ENCODE data around the gene NOP53.
"Not testable (repeated sequence)": the region's sequence is repeated elsewhere in the genome, so short reads cannot be mapped to it uniquely, and the experiment has no call there.

NOP53 gene

DNA sequence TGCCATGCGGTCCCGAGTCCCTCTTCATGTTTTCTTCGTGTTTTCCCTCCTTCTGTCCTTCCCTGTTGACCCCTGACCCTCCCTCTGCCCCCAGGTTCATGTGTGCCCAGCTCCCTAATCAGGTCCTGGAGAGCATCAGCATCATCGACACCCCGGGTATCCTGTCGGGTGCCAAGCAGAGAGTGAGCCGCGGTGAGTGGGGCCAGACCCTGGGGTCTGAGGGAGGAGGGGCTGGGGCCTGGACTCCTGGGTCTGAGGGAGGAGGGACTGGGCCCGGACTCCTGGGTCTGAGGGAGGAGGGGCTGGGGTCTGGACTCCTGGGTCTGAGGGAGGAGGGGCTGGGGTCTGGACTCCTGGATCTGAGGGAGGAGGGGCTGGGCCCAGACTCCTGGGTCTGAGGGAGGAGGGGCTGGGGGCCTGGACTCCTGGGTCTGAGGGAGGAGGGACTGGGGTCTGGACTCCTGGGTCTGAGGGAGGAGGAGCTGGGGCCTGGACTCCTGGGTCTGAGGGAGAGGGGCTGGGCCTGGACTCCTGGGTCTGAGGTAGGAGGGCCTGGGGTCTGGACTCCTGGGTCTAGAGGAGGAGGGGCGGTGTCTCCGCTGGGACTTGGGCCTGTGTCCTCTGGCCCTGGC, 26.8 kb upstream of the NOP53 start:
- DNase-seq (ENCODE audit: low read depth in 2 of 2) = not testable (repeated sequence)

DNA sequence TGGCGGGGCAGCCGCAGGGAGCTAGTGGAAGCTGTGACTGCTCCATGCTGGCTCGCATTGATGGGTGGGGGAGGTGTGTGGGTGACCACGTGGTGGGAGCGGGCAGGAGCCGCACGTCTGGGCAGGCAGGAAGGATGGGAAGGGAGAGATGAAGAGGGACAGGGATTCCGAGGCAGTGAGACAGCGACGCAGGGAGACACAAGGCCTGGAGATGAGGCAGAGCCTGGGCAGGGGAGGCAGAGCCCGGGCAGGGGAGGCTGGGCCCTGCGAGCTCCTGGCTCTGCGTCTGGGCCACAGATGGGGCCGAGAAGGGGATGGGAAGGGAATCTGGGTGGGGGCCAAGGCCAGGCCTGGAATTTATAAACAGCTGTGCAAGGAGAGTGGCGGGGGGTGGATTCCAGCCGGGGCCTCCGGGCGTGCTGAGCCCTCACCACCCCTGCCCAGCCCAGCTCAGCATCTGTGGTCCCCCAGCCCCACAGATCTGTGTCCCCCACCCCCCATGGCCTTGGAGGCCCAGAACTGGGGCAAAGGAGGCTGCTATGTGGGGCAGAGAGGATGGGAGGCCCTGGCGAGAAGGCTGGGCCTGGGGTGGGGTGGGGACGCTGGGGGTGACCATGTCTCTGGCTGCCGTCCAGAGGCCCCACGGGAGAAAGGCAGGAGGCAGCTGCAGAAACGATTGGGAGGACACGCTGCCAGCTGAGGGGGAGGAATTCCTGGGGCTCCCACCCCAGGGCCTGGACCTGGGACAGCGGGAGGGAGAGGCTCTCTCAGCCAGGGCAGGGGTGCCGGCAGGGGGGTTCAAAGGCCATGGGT, 26.1 kb upstream of the NOP53 start:
- DNase-seq (ENCODE audit: low read depth in 2 of 2) = peak; percentile 98 to 99

DNA sequence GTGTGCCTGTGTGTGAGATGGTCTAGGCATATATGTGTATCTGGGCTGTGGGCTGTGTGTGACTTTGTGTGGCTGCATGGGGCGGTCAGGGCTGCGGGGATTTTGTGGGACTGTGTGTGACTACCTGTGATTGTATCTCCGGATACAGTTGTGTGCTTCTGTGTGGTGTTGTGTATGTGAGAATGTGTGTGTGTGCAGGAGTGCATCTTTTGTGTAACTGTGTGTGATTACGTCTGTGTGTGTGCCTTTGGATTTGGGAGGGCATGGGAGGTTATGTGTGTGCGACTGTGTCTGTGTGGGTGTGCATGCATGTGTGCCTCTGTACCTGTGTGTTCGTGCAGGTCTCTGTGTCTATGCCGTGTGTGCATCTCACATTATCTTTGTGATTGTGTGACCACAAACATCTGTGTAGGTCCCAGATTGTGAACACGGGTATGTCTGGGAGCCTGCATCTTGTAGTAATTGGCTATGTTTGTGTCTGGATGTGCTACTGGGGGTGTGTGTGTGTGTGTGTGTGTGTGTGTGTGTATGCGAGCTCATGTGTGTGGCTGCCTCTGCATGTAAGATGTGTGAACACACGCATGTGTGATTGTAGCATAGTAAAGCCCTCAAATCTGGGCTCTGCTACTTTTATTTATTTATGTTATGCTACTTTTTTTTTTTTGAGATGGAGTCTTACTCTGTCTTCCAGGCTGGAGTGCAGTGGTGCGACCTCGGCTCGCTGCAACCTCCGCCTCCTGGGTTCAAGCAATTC, 24.5 kb upstream of the NOP53 start:
- no peak for DNase-seq (ENCODE audit: low read depth in 2 of 2)

DNA sequence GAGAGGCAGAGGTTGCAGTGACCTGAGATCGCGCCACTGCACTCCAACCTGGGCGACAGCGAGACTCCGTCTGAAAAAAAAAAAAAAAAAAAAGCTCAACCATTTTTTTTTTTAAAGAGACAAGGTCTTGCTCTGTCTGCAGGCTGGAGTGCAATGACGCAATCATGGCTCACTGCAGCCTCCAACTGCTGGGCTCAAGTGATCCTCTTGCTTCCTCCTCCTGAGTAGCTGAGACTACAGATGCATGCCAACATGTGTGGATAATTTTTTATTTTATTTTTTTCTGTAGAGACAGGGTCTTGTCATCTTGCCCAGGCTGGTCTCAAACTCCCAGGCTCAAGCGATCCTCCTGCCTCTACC, 21.8 kb upstream of the NOP53 start:
- peak; percentile 65 to 70 for DNase-seq (ENCODE audit: low read depth in 2 of 2)

DNA sequence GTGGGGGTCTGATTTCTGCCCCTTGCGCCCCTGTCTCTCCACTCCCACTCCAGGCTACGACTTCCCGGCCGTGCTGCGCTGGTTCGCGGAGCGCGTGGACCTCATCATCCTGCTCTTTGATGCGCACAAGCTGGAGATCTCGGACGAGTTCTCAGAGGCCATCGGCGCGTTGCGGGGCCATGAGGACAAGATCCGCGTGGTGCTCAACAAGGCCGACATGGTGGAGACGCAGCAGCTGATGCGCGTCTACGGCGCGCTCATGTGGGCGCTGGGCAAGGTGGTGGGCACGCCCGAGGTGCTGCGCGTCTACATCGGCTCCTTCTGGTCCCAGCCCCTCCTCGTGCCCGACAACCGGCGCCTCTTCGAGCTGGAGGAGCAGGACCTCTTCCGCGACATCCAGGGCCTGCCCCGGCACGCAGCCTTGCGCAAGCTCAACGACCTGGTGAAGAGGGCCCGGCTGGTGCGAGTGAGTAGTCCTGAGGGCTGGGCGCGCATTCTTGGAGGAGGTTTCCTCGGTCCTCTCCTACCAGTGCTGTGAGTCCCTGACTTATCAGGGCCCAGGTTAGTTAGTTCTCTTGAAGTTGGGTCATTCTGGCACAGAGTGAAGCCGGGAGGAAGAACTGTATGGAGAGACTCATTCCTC, 19.5 kb upstream of the NOP53 start:
- DNase-seq (ENCODE audit: low read depth in 2 of 2) = no peak

DNA sequence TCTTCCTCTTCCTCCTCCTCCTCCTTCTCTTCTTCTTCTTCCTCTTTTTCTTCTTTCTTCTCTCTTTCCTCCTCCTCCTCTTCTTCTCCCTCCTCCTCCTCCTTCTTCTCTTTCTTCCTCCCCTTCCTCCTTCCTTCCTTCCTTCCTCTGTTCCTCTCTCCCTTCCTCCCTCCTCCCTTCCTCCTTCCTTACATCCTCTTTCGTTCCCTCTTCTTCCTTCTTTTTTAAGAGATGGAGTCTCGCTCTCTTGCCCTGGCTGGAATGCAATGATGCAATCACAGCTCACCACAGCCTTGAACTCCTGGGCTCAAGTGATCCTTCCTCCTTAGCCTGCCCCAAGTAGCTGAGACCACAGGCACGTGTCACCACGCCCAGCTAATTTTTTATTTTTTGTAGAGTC, 18.9 kb upstream of the NOP53 start:
- no peak for DNase-seq (ENCODE audit: low read depth in 2 of 2)

DNA sequence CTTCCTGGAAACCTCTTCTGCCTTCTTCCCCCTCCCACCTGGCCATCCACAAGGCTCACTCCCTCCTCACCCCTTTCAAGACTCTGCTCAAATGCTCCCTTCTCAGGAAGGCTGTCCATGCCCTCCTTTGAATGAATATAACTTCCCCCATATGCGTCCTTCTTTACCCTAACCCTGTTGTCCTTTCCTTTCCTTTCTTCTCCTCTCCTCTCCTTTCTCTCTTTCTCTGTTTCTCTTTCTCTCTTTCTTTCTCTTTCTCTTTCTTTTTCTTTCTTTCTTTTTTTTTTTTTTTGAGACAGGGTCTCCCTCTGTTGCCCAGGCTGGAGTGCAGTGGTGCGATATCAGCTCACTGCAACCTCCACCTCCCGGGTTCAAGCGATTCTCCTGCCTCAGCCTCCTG, 17.1 kb upstream of the NOP53 start:
- not testable (repeated sequence) for DNase-seq (ENCODE audit: low read depth in 2 of 2)

DNA sequence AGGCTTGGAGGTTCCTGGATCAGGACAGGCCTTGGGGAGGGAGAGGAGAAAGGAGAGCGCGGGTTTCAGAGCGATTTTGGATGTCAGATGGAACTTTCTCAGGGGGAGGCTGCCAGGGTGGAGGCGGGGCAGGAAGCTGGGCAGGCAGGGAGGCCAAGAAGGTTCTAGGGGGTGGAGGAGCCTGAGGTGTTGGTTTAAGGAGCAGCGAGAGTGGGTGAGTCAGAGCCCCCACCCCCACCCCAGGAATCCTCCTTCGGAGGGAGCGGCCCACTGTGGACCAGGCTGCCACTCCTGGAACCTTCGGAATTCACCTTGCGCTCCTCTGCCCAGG, 15.9 kb upstream of the NOP53 start:
- DNase-seq (ENCODE audit: low read depth in 2 of 2) = peak in 1 of 2 experiments; percentile 45

DNA sequence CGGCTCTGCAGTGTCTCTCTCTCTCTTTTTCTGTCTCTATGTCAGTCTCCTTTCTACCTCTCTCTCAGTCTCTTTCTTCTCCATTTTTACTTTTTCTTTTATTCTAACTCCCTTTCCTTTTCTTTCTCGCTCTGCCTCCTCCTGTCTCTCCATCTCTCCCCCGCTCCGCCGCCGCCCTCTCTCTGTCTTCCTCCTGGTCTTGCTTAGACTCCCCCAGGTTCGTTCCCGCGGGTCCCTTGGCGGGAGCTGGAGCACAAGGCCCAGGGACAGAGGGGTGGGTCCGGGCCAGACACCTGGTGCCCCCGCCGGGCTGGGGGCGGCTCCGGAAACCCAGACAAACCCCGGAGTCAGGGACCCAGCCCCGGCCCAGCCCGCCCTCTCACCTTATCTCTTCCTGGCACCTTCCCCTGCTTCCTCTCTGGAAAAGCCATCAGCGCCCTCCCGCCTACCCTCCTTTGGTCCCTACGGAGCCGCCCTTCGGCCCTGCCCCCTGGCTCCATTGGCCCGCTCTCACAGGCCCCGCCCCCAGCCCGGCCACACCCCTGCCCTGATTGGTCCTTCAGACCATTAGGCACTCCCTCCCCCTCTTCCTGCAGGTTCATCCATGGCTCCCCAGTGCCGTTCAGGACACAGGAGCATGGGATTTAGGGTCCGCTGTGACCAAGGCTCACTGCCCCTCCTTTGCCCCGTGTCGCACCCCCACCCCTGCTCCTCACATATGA, 15.4 kb upstream of the NOP53 start:
- no peak for DNase-seq (ENCODE audit: low read depth in 2 of 2)

DNA sequence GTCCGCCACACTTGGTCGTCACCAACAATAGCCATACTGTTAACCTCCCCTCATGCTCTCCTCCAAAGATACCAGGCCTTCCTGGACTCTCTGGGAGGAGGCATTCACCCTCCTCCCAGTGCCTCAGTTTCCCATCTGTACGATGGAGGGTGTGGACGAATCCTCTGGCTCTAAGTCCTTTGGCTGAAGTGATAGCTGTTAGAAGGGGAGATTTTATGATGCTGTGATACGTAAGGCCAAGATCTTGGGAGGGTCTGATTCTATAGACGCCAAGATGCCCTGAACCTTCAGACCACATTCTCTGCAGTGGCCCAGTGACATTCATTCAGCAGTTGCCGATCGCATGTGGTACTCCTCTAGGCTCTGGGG, 14.8 kb upstream of the NOP53 start:
- no peak for DNase-seq (ENCODE audit: low read depth in 2 of 2)

DNA sequence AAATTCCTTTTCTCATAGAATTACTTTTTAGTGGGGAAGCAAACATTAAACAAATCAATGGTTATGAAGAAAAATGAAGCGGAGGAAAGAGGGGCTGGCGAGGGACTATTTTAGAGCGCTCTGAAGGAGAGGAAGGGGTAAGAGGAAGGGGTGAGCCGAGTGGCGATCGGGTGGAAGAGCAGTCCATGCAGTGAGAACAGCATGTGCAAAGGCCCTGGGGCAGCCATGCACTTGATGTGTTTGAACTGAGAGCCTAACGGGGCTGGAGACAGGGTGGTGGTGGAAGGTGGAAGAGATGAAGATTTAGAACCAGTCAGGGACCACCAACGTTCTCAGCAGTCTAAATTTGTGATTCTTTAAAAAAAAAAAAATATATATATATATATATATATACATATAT, 14.4 kb upstream of the NOP53 start:
- no peak for DNase-seq (ENCODE audit: low read depth in 2 of 2)

DNA sequence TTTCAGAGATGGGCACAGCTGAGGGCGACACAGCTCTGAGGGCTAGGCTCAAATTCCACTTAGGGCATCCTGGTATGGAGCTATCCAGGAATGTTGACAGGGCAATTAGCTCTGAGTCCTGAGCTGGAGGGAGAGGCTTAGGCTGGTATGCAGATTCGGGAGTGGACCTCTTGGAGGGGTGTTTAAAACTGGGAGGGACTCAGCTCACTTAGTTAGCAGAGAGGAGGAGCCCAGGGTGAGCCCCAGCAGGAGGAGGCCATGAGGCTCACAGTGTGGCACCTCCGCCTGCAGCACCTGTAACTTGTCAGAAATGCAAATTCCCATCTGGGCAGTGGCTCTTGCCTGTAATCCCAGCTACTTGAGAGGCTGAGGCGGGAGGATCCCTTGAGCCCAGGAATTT, 10.2 kb upstream of the NOP53 start:
- no peak for DNase-seq (ENCODE audit: low read depth in 2 of 2)

DNA sequence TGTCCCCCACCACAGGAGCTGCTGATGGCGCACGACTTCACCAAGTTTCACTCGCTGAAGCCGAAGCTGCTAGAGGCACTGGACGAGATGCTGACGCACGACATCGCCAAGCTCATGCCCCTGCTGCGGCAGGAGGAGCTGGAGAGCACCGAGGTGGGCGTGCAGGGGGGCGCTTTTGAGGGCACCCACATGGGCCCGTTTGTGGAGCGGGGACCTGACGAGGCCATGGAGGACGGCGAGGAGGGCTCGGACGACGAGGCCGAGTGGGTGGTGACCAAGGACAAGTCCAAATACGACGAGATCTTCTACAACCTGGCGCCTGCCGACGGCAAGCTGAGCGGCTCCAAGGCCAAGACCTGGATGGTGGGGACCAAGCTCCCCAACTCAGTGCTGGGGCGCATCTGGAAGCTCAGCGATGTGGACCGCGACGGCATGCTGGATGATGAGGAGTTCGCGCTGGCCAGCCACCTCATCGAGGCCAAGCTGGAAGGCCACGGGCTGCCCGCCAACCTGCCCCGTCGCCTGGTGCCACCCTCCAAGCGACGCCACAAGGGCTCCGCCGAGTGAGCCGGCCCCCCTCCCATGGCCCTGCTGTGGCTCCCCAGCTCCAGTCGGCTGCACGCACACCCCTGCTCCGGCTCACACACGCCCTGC, 4.4 kb upstream of the NOP53 start:
- no peak for DNase-seq (ENCODE audit: low read depth in 2 of 2)

DNA sequence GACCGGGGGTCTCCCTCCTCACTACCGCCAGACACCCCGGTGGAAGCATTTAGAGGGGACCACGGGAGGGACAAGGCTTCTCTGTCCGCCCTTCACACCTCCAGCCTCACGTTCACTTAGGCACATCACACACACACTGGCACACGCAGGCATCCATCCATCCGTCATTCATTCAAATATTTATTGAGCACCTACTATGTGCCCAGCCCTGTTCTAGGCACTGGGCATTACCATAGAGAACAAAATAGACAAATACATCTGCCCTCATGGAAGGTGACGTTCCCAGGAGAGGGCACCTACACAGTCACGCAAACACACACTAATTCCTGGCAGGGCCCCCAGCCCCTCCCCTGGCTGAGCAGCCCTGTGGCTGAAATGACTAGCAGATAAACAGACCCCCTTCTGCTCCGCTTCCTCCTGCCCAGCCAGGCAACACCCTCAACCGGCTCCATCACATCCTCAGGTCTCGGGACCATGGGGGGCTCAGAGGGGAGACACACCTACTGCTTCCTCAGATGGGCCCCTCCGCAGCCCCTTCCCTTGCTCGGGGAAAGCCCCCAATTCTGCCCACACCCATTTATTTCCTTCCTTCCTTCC, 3.7 kb upstream of the NOP53 start:
- no peak for DNase-seq (ENCODE audit: low read depth in 2 of 2)

DNA sequence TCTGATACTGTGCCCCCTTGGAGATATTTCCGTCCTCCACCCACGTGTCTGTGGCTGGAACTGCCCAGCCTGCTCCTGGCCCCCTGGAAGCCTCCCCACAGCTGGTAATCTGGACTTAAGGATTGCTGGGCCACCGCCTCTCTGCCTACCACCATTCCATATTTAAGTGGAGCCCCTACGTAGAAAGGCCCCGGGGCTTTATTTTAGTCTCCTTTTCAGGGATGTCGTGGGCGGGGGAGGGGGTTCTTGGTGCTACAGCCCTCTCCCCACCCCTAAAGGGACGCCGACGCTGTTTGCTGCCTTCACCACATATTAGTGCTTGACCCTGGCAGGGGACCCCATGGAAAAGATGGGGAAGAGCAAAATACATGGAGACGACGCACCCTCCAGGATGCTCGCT, 2.7 kb upstream of the NOP53 start:
- DNase-seq (ENCODE audit: low read depth in 2 of 2) = no peak

DNA sequence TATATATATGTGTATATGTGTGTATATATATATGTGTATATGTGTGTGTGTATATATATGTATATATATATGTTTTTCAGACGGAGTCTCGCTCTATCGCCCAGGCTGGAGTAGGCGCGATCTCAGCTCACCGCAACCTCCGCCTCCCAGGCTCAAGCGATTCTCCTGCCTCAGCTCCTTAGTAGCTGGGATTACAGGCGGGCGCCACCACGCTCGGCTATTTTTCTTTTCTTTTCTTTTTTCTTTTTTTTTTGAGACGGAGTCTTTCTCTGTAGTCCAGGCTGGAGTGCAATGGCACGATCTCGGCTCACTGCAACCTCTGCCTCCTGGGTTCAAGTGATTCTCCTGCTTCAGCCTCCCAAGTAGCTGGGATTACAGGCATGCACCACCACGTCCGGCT, 783 bp downstream of the NOP53 start:
- DNase-seq (ENCODE audit: low read depth in 2 of 2) = not testable (repeated sequence)

DNA sequence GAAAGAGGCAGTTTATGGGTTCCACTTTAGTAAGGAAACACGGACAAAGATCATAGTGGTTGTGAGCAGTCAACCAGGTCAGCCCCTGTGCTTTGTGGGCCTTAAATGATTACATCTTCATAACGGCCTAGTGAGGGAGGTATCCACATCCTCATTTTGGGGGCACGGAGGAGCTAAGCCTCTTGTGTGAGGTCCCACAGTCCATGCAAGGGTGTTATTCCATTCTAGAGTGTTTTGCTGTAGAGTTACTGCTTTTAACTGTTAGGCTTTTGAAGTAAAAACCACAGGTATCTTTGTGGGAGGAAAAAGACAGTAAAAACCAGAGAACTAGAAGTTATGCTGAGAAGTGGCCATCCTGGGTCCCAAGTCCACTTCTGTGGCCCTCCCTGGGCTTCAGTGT, 4.0 kb downstream of the NOP53 start:
- no peak for DNase-seq (ENCODE audit: low read depth in 2 of 2)

DNA sequence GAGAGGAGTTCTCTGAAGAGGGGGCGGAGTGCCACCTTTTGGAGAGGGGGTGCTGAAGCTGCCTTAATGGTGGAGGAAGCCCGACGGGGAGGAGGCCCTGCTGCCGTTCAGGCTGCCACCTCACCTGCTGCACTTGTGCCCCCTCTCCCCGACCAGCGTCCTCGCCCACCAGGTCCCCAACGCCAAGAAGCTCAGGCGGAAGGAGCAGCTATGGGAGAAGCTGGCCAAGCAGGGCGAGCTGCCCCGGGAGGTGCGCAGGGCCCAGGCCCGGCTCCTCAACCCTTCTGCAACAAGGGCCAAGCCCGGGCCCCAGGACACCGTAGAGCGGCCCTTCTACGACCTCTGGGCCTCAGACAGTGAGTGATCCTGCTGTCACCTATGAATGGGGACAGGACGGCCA, 5.4 kb downstream of the NOP53 start:
- no peak for DNase-seq (ENCODE audit: low read depth in 2 of 2)

DNA sequence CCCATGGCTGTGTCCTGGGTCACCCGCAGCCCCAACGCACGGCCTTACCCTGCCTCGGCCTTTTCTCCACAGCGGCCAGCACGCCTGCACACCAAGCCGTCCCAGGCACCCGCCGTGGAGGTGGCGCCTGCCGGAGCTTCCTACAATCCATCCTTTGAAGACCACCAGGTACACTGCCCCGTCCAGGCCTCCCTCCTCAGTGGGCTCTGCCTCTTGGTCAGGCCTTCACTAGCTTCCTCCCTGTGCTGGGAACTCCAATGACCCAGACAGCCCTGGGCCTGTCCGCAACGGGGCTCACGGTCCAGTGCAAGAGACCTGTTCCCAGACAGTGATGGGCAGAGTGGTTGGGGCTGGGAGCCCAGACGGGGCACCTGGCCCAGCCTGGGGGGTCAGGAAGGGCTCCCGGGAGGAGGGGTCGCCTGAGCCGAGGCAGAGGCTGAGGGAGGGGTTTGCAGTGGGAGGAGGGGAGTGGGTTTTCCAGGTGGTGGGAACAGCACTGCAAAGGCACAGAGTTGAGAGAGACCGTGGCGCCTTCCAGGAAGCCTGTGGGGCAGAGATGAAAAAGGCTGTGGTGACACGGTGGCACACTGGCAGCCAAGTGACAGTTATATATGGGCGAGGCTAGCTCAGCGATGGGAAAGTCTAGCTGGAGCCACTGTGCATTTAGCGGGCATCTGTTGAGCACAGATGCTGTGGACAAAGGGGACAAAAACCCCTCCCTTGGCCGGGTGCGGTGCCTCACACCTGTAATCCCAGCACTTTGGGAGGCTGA, 7.3 kb downstream of the NOP53 start:
- DNase-seq (ENCODE audit: low read depth in 2 of 2) = no peak
